Gastrocnemius medialis (tissue), 4 donors: ENCODE data around the gene KRT2. TPM values are rescaled to one million over a fixed set of nuclear protein-coding genes. Genes with fewer than 3 reads are reported as not detected.

Source experiments
- ATAC-seq, 2 donors: fragments of 150-250 bp; one replicate each; pipeline ENCODE4 v1.9.1; 2016
- DNase-seq, 2 donors: peaks; one replicate each; pipeline ENCODE4 v3.0.0-alpha.2; 2019
- H3K27ac ChIP-seq, 4 donors: fragments of 200-600 bp; sonication (generic); 1 replicate in 1 of 4; 2 replicates in 3 of 4; pipeline ENCODE4 v1.5.1; 2016 to 2018; ENCODE audit warnings: mild to moderate bottlenecking in 2 of 4, moderate library complexity in 1 of 4
- H3K27me3 ChIP-seq, 3 donors: fragments of 200-600 bp; sonication (generic) in 2 of 3; 1 replicate in 1 of 3; 2 replicates in 2 of 3; pipeline versions ENCODE4 v1.5.1 to v1.6.0; 2016 to 2019; ENCODE audit warnings: mild to moderate bottlenecking in 1 of 3, moderate library complexity in 1 of 3
- H3K36me3 ChIP-seq, 2 donors: fragments of 200-600 bp; sonication (generic) in 1 of 2; one replicate each; pipeline ENCODE4 v1.5.1; 2017 to 2018
- H3K4me1 ChIP-seq, 2 donors: fragments of 200-600 bp; sonication (generic) in 1 of 2; one replicate each; pipeline ENCODE4 v1.5.1; 2016 to 2017; ENCODE audit warnings: mild to moderate bottlenecking in 2 of 2
- H3K4me3 ChIP-seq, 4 donors: fragments of 200-600 bp; sonication (generic) in 3 of 4; 1 replicate in 1 of 4; 2 replicates in 3 of 4; pipeline ENCODE4 v1.5.1; 2016 to 2019; ENCODE audit warnings: mild to moderate bottlenecking in 2 of 4
- H3K9me3 ChIP-seq, 3 donors: fragments of 200-600 bp; sonication (generic) in 2 of 3; 1 replicate in 1 of 3; 2 replicates in 2 of 3; pipeline ENCODE4 v1.5.1; 2016 to 2019
- CTCF ChIP-seq, 5 experiments: fragments of 450-650 bp in 3 of 5; fragments of 200-600 bp in 2 of 5; sonication (generic) in 2 of 5; IDR thresholded peaks in 4 of 5; conservative IDR thresholded peaks in 1 of 5; 1 replicate in 4 of 5; 2 replicates in 1 of 5; pipeline ENCODE4 v1.5.1; 2016 to 2019; ENCODE audit warnings: antibody characterized with exemption in 5 of 5, mild to moderate bottlenecking in 3 of 5, moderate library complexity in 3 of 5
- POLR2A ChIP-seq, 2 donors: fragments of 450-650 bp; IDR thresholded peaks; one replicate each; pipeline ENCODE4 v1.6.1; 2017; ENCODE audit warnings: antibody characterized with exemption in 2 of 2, mild to moderate bottlenecking in 2 of 2, moderate library complexity in 2 of 2
- in situ Hi-C, 4 donors: fragments of 200-750 bp; cut with MboI; loops; one replicate each; pipeline versions ENCODE4 v1.15.0 to v1.8.0; 2017; ENCODE audit warnings: low sequenced_read_pairs in 4 of 4
- intact Hi-C: fragments of 100-400 bp; cut with DNase I; formaldehyde crosslinking; loops from one replicate; pipeline ENCODE4 v1.15.1; 2023; ENCODE audit warnings: low total_unique reads
- total RNA-seq, 4 donors: library from RNA; depleted of rRNA; stranded (reverse); fragments of >200 nt; gene quantifications; one replicate each; pipeline versions ENCODE4 v1.1.0 to v1.2.3, GENCODE V29; 2016

KRT2 gene
- total RNA-seq, 4 donors from 2014 or later: not detected

DNA sequence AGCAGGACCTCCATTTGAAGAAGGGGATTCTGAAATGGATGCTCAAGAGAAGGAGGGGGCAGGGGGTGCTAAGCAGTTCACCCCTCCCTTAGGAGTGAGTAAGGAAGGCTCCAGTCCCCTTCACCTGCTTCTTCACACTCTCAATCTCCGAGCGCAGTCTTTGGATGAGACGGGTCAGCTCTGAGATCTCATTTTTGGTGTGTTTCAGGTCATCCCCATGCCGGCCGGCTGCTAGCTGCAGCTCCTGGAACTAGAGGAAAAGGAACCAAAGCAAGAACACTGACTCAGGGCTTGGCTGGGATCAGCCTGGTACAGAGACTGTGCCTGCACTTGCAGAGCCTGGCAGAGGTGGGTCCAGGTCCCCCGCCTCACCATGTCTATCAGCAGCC, 40.9 kb downstream of the KRT2 start:
- H3K4me1 ChIP-seq: no peaks in the 10 kb centered on the region
- no peaks in the 10 kb centered on the region for H3K36me3 ChIP-seq
- no peaks in the 10 kb centered on the region for H3K9me3 ChIP-seq
- TF ChIP-seq POLR2A (IDR thresholded peaks at IDR 0.05) (no peak), CTCF (IDR thresholded peaks at IDR 0.05 in 4 of 5, conservative IDR thresholded peaks at IDR 0.05 in 1 of 5) (no peak)
- intact Hi-C loops: no loop called here
- peaks cover 0 to 9% (median 2%) of the 10 kb centered on the region in 3 donors for H3K27me3 ChIP-seq
- H3K4me3 ChIP-seq: no peak overlapping the region
- in situ Hi-C loops: no loop called here
- no peak for DNase-seq
- no peak overlapping the region for H3K27ac ChIP-seq
- no peak for ATAC-seq

DNA sequence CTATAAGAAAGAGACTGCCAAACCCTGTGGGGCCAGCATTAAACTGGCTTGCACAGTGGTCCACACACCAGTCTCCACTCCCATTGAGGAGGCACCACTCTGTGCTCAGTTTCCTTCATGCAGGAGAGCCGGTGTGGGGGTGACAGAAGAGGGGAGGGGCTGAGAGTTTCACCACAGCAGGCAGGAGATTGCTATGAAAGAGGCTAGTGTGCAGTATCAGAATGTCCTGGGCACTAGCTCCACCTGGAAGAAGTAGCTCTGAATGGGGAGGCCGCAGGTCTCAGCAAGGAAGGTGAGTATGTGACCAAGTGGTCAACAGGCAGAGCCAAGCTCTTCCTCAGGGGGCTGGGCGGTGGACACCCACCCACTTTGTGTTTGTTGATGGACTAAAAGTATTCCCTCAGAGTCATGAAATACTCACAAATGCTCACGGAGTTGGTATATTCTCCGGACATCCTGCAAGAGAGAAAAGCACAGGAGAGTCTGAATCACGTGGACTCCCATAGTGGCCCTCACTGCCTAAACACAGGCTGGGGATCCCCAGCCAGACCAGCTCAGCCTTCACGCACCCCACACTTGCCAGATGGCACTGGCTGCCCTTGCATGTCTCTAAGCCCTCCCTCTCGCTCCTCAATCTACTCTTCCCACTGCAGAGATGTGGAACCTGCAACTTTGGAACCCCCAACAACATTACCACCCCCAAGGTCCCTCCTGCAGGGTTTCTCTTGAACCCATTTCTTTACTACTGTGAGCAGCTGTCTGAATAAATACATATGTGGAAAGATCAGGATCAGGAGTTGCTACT, 43.0 kb downstream of the KRT2 start:
- Histone ChIP-seq H3K36me3 (no peaks in the 10 kb centered on the region), H3K27me3 (peaks cover 0 to 7% (median 2%) of the 10 kb centered on the region in 3 donors), H3K27ac (no peak overlapping the region), H3K4me1 (no peaks in the 10 kb centered on the region), H3K4me3 (no peak overlapping the region), H3K9me3 (no peaks in the 10 kb centered on the region)
- TF ChIP-seq POLR2A (IDR thresholded peaks at IDR 0.05) (no peak), CTCF (IDR thresholded peaks at IDR 0.05 in 4 of 5, conservative IDR thresholded peaks at IDR 0.05 in 1 of 5) (no peak)
- no peak for DNase-seq
- intact Hi-C loops: no loop called here
- ATAC-seq: no peak
- in situ Hi-C loops: no loop called here

GRCh38 chr12:52608161-52608560, 43.9 kb downstream of the KRT2 start:
- no peak for ATAC-seq
- no peaks in the 10 kb centered on the region for H3K9me3 ChIP-seq
- no peak overlapping the region for H3K27ac ChIP-seq
- TF ChIP-seq POLR2A (IDR thresholded peaks at IDR 0.05): no peak
- TF ChIP-seq CTCF (IDR thresholded peaks at IDR 0.05 in 4 of 5, conservative IDR thresholded peaks at IDR 0.05 in 1 of 5): no peak
- DNase-seq: no peak
- H3K36me3 ChIP-seq: no peaks in the 10 kb centered on the region
- no peaks in the 10 kb centered on the region for H3K4me1 ChIP-seq
- intact Hi-C loops (no loop called here), in situ Hi-C loops (no loop called here)
- H3K4me3 ChIP-seq: no peak overlapping the region
- peaks cover 0 to 7% (median 2%) of the 10 kb centered on the region in 3 donors for H3K27me3 ChIP-seq

DNA sequence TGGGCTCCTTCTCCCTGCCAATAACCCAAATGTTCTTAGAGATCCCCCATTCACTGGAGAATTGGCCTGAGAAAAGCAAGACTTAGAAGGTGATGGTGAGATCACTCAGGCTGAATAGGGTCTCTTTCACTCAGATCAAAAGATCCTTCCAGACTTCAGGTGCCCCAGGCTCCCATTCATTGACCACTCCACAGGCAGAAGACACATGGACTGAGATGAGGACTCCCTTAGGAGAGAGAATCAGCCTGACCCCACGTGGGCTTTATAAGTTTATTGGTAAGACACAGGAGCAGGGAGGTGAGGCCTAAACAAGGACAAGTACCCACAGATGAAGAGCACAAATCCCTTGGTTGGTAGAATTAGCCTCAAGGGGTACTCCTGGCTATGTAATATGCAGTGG, 44.7 kb downstream of the KRT2 start:
- Histone ChIP-seq H3K27me3 (peaks cover 0 to 13% (median 2%) of the 10 kb centered on the region in 3 donors), H3K4me3 (no peak overlapping the region), H3K27ac (no peak overlapping the region), H3K4me1 (no peaks in the 10 kb centered on the region), H3K9me3 (no peaks in the 10 kb centered on the region), H3K36me3 (no peaks in the 10 kb centered on the region)
- in situ Hi-C loops: no loop called here
- intact Hi-C loops: no loop called here
- no peak for TF ChIP-seq CTCF (IDR thresholded peaks at IDR 0.05 in 4 of 5, conservative IDR thresholded peaks at IDR 0.05 in 1 of 5)
- TF ChIP-seq POLR2A (IDR thresholded peaks at IDR 0.05): no peak
- DNase-seq (no peak), ATAC-seq (no peak)
